Fibroblast of pulmonary artery (primary cell): Measurements from ENCODE around the gene MLN.
A peak's percentile ranks its signal among the peaks of the same experiment; 100 is the strongest.

Experiments used
- DNase-seq: peaks from one replicate; pipeline ENCODE4 v3.0.0-alpha.2; 2010; ENCODE audit warnings: low read depth
- H3K4me3 ChIP-seq: replicated peaks from 2 replicates; pipeline ENCODE4 v1.5.1; 2011; ENCODE audit warnings: low read depth, mild to moderate bottlenecking, control low read depth, low read length, moderate library complexity
- TF ChIP-seq, protein P1 (sequence below): IDR thresholded peaks from 2 replicates; pipeline ENCODE4 v1.5.1; 2011; ENCODE audit warnings: mild to moderate bottlenecking, control low read depth, low read length, inconsistent platforms; ENCODE audit errors: missing control alignments

MLN gene

DNA sequence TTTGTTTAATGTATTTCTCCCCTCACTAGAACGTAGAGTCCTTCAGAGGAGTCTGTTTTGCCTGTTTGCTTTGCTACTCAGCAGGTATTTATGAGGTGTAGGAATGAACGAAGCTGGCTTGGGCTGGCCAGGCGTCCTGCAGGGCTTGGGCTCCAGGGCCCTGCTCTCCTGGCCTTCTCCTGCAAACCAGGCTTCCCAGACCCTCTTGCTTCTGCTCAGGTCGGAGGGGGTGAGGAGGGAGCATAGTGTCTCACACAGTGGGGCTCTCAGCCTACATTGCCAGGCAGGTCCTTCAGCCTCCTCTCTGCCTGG is 24.6 kb upstream of the MLN start:
- DNase-seq, result no peak
- TF ChIP-seq, protein P1, sequence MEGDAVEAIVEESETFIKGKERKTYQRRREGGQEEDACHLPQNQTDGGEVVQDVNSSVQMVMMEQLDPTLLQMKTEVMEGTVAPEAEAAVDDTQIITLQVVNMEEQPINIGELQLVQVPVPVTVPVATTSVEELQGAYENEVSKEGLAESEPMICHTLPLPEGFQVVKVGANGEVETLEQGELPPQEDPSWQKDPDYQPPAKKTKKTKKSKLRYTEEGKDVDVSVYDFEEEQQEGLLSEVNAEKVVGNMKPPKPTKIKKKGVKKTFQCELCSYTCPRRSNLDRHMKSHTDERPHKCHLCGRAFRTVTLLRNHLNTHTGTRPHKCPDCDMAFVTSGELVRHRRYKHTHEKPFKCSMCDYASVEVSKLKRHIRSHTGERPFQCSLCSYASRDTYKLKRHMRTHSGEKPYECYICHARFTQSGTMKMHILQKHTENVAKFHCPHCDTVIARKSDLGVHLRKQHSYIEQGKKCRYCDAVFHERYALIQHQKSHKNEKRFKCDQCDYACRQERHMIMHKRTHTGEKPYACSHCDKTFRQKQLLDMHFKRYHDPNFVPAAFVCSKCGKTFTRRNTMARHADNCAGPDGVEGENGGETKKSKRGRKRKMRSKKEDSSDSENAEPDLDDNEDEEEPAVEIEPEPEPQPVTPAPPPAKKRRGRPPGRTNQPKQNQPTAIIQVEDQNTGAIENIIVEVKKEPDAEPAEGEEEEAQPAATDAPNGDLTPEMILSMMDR, result no peak
- no peak overlapping the region for H3K4me3 ChIP-seq

DNA sequence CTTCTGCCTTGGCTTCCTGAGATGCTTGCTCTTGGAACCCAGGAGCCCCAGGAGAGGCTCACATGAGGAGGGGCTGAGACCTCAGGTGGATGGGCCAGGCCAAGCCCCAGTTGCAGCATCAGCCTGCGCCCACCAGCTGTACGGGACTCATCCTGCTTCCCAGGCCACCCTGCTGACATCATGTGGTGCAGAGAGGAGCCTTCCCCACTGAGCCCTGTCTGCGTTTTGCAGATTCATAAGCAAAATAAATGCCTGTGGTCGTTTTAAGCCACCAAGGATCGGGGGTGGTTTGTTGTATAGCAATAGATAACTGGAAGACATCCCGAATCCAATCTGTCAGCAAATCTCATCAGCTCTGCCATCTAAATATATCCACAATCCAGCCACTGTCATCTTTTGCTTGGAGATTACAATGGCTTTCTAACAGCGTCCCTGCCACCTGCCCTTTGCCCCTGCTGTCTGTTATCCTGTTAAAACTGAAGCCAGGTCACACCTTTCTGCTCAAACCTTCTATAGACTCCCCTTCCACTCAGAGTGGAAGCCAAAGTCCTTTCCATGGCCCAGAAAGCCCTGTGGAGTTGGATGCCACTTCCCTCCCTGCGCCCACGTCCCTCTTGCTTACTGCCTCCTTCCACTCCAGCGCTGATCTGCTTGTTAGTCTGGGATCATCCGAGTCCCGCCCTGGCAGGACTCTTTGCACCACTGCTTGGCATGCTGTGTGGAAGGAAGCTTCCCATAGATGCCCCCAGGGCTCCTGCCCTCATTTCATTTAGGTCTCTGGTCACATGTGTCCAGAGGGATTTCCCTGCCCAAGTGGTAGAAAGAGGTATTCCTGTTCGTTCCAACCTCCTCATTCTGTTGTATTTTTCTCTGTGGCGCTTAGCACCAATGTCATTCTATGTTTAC is 24.0 kb upstream of the MLN start:
- TF ChIP-seq, protein P1, result no peak
- no peak for DNase-seq
- no peak overlapping the region for H3K4me3 ChIP-seq

DNA sequence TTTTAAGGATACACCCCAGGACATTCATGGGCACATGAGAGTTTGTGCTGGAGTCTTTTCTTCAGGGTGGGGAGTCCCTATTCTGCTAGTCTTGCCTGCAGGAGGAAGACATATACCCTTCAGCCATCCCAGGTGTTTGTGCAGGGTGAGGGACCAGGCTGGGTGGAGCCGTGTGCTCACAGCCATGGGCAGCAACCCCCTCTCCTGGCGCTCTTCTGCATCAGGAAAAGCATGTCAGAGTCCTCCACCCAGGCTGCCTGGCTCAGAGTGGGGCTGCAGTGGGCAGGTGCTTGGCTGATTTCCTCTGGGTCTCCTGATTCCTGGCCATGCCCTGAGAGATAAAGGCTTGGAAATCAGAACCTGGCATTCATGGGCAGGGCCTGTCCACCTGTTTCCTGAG is 22.7 kb upstream of the MLN start:
- TF ChIP-seq, protein P1, result no peak
- no peak for DNase-seq
- H3K4me3 ChIP-seq, result no peak overlapping the region

- H3K4me3 ChIP-seq, result no peak overlapping the region
- peak; percentile 72 for DNase-seq
- TF ChIP-seq, protein P1, result no peak
Observed at GRCh38 chr6:33824461-33825154, 20.8 kb upstream of the MLN start.

- DNase-seq, result no peak
- H3K4me3 ChIP-seq, result no peak overlapping the region
- TF ChIP-seq, protein P1, result no peak
Observed at GRCh38 chr6:33823806-33824205, 20.0 kb upstream of the MLN start.

DNA sequence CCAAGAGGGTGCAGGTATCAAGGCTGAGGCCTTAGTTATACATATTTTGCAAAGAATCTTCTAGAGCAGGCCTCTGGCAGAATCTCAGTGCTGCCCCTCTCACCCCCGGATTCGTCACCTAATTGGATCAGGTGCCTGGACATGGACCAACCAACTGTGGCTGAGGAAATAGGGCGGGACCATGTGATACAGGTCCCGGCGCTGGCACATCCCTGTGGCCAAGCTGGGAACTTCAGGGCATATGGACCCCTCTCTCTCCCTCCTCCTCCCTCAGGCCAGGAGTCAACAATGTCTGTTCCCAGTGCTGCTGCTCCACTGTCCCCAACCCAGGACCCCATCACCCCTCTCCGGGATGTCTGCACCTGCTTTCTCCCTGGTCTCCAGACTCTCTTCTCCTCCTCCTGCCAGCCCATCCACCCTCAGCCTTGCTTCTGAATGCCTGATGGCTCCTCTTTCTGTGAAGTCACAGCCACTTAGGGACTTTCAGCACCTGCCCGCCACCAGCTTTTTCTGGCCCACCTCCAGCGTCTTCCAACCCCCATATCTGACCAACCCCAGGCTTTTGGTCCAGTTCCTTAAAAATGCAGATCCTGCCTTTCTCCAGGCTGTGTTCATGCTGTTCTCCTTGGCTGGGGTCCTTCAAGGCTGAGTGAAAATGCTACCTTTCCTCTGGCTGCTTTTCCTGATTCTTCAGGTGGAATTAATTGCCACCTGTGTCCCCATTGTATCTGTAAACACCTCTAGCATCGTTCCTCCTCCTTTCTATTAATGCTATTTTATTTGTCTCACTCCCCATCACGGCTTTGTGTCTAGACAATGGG is 19.0 kb upstream of the MLN start:
- H3K4me3 ChIP-seq, result no peak overlapping the region
- TF ChIP-seq, protein P1, result peak; percentile 36
- peak; percentile 27 for DNase-seq
